Hepatocyte (in vitro differentiated cells): Measurements from ENCODE around the gene SLU7. TPM values are rescaled to one million over a fixed set of nuclear protein-coding genes. Genes with fewer than 3 reads are reported as not detected.

Source experiments
- DNase-seq: peaks from one replicate; pipeline ENCODE4 v3.0.0-alpha.2; 2016; ENCODE audit warnings: low spot score
- H2AFZ ChIP-seq: fragments of 200-600 bp; sonication (generic); 2 replicates; pipeline ENCODE4 v1.6.0; 2016; ENCODE audit warnings: antibody characterized with exemption, mild to moderate bottlenecking
- H3K27ac ChIP-seq: fragments of 200-600 bp; sonication (generic); 2 replicates; pipeline ENCODE4 v1.5.1; 2016; ENCODE audit warnings: mild to moderate bottlenecking
- H3K27me3 ChIP-seq: fragments of 200-600 bp; sonication (generic); 2 replicates; pipeline ENCODE4 v1.6.1; 2016
- H3K36me3 ChIP-seq: fragments of 200-600 bp; sonication (generic); replicated peaks from 2 replicates; pipeline ENCODE4 v1.5.1; 2016; ENCODE audit warnings: low read depth; ENCODE audit not compliant: insufficient read depth
- H3K4me1 ChIP-seq: fragments of 200-600 bp; sonication (generic); 2 replicates; pipeline ENCODE4 v1.5.1; 2016; ENCODE audit warnings: mild to moderate bottlenecking, moderate library complexity; ENCODE audit not compliant: insufficient read depth
- H3K4me2 ChIP-seq: fragments of 200-600 bp; sonication (generic); 2 replicates; pipeline ENCODE4 v1.6.0; 2016
- H3K4me3 ChIP-seq: fragments of 200-600 bp; sonication (generic); 2 replicates; pipeline ENCODE4 v1.5.1; 2016; ENCODE audit warnings: mild to moderate bottlenecking
- H3K79me2 ChIP-seq: fragments of 200-600 bp; sonication (generic); 2 replicates; pipeline ENCODE4 v1.6.0; 2017; ENCODE audit warnings: mild to moderate bottlenecking
- H3K9me2 ChIP-seq: fragments of 200-600 bp; sonication (generic); replicated peaks from 2 replicates; pipeline ENCODE4 v1.6.0; 2017; ENCODE audit warnings: mild to moderate bottlenecking; ENCODE audit not compliant: insufficient read depth
- H3K9me3 ChIP-seq: fragments of 200-600 bp; sonication (generic); 2 replicates; pipeline ENCODE4 v1.5.1; 2016; ENCODE audit warnings: low read depth, mild to moderate bottlenecking
- H4K20me1 ChIP-seq: fragments of 200-600 bp; sonication (generic); 2 replicates; pipeline ENCODE4 v1.6.0; 2016; ENCODE audit warnings: mild to moderate bottlenecking; ENCODE audit not compliant: insufficient read depth, poor library complexity, severe bottlenecking
- CTCF ChIP-seq: fragments of 200-600 bp; sonication (generic); IDR thresholded peaks from 2 replicates; pipeline ENCODE4 v1.5.1; 2016; ENCODE audit warnings: antibody characterized with exemption, mild to moderate bottlenecking; ENCODE audit not compliant: poor library complexity
- EZH2 ChIP-seq: fragments of 200-600 bp; sonication (generic); IDR thresholded peaks from 2 replicates; pipeline ENCODE4 v1.6.1; 2016; ENCODE audit warnings: antibody characterized with exemption, mild to moderate bottlenecking, borderline replicate concordance
- EZH2phosphoT487 ChIP-seq: fragments of 200-600 bp; sonication (generic); IDR thresholded peaks from one replicate; pipeline ENCODE4 v1.6.1; 2018; ENCODE audit warnings: antibody characterized with exemption, mild to moderate bottlenecking, low read depth, moderate library complexity; ENCODE audit not compliant: unreplicated experiment, severe bottlenecking
- WGBS: methylation state at CpG from one replicate; pipeline ENCODE4 v1.1.6; 2016; ENCODE audit warnings: low lambda C conversion rate; ENCODE audit errors: missing lambda C conversion rate; 5-methylcytosine and 5-hydroxymethylcytosine counted together
- polyA plus RNA-seq: library from polyadenylated mRNA; unstranded; fragments of >200 nt; fragmentation: Nextera tagmentation; extraction: Ambion mirVana; gene quantifications from 2 replicates; pipeline ENCODE4 v1.2.1, GENCODE V29; 2016
- total RNA-seq: library from RNA; depleted of rRNA; stranded (reverse); fragments of >200 nt; gene quantifications from 2 replicates; pipeline ENCODE4 v1.2.3, GENCODE V29; 2014

SLU7 gene
- total and polyA plus RNA-seq, 2 experiments from 2014 or later, result 45.0 to 62.5 TPM

- Histone ChIP-seq H3K36me3 (no peaks in the 10 kb centered on the region), H3K4me2 (no peak overlapping the region), H3K9me2 (no peaks in the 10 kb centered on the region), H3K27me3 (no peaks in the 10 kb centered on the region), H2AFZ (no peak overlapping the region), H3K79me2 (no peaks in the 10 kb centered on the region), H3K4me1 (no peaks in the 10 kb centered on the region), H3K4me3 (no peak overlapping the region), H4K20me1 (no peaks in the 10 kb centered on the region), H3K9me3 (no peaks in the 10 kb centered on the region), H3K27ac (no peak overlapping the region)
- TF ChIP-seq EZH2, result no peak
- no peak for DNase-seq
- WGBS, result 100% methylated on average over 1 of the region's 1 CpG
Measured at GRCh38 chr5:160387445-160387844, 31.4 kb downstream of the SLU7 start.

- H3K27ac ChIP-seq, result no peak overlapping the region
- no peaks in the 10 kb centered on the region for H4K20me1 ChIP-seq
- H3K36me3 ChIP-seq, result no peaks in the 10 kb centered on the region
- no peaks in the 10 kb centered on the region for H3K4me1 ChIP-seq
- DNase-seq, result no peak
- no peaks in the 10 kb centered on the region for H3K79me2 ChIP-seq
- TF ChIP-seq EZH2phosphoT487 (no peak), EZH2 (no peak), CTCF (no peak)
- H3K9me2 ChIP-seq, result no peaks in the 10 kb centered on the region
- no peak overlapping the region for H3K4me3 ChIP-seq
- no peaks in the 10 kb centered on the region for H3K9me3 ChIP-seq
- no peaks in the 10 kb centered on the region for H3K27me3 ChIP-seq
- no peak overlapping the region for H2AFZ ChIP-seq
- no peak overlapping the region for H3K4me2 ChIP-seq
Measured at GRCh38 chr5:160385496-160385895, 33.4 kb downstream of the SLU7 start.

GRCh38 chr5:160384681-160385080 lies 34.2 kb downstream of the SLU7 start:
- no peak for DNase-seq
- no peak for TF ChIP-seq EZH2
- no peak for TF ChIP-seq CTCF
- TF ChIP-seq EZH2phosphoT487, result no peak
- Histone ChIP-seq H3K27me3 (no peaks in the 10 kb centered on the region), H3K4me3 (no peak overlapping the region), H3K9me2 (no peaks in the 10 kb centered on the region), H3K79me2 (no peaks in the 10 kb centered on the region), H3K4me2 (no peak overlapping the region), H3K36me3 (no peaks in the 10 kb centered on the region), H3K4me1 (no peaks in the 10 kb centered on the region), H4K20me1 (no peaks in the 10 kb centered on the region), H3K27ac (no peak overlapping the region), H2AFZ (no peak overlapping the region), H3K9me3 (no peaks in the 10 kb centered on the region)
- WGBS, result 100% methylated on average over 1 of the region's 1 CpG

GRCh38 chr5:160382346-160382745 lies 36.5 kb downstream of the SLU7 start:
- DNase-seq, result no peak
- TF ChIP-seq CTCF, result no peak
- no peak for TF ChIP-seq EZH2
- TF ChIP-seq EZH2phosphoT487, result no peak
- H3K36me3 ChIP-seq, result no peaks in the 10 kb centered on the region
- H3K9me3 ChIP-seq, result no peaks in the 10 kb centered on the region
- WGBS, result 82% methylated on average over 3 of the region's 3 CpGs
- no peaks in the 10 kb centered on the region for H3K4me1 ChIP-seq
- H3K9me2 ChIP-seq, result no peaks in the 10 kb centered on the region
- no peak overlapping the region for H2AFZ ChIP-seq
- no peaks in the 10 kb centered on the region for H3K27me3 ChIP-seq
- no peaks in the 10 kb centered on the region for H3K79me2 ChIP-seq
- H3K4me3 ChIP-seq, result no peak overlapping the region
- H4K20me1 ChIP-seq, result no peaks in the 10 kb centered on the region
- H3K4me2 ChIP-seq, result no peak overlapping the region
- no peak overlapping the region for H3K27ac ChIP-seq
